Esophagus squamous epithelium (tissue), 5 donors: ENCODE measurements around the gene PRKAR1B. TPM values are rescaled to one million over a fixed set of nuclear protein-coding genes. Genes with fewer than 3 reads are reported as not detected.

Experiments
- DNase-seq: peaks from one replicate; lab custom pipeline; 2025; lab: John Stamatoyannopoulos, UW
- H3K27ac ChIP-seq, 4 donors: fragments of 200-600 bp; sonication (generic); one replicate each; pipeline ENCODE4 v1.5.1; 2016 to 2019; ENCODE audit warnings: mild to moderate bottlenecking in 1 of 4
- H3K27me3 ChIP-seq, 4 donors: fragments of 200-600 bp; sonication (generic); 1 replicate in 3 of 4; 2 replicates in 1 of 4; pipeline versions ENCODE4 v1.5.1 to v1.6.0; 2017 to 2021; ENCODE audit warnings: antibody characterized with exemption in 1 of 4
- H3K36me3 ChIP-seq, 3 donors: fragments of 200-600 bp; sonication (generic); one replicate each; pipeline ENCODE4 v1.5.1; 2016 to 2019
- H3K4me1 ChIP-seq, 3 donors: fragments of 200-600 bp; sonication (generic); one replicate each; pipeline ENCODE4 v1.5.1; 2017 to 2019
- H3K4me3 ChIP-seq, 4 donors: fragments of 200-600 bp; sonication (generic); 1 replicate in 3 of 4; 2 replicates in 1 of 4; pipeline ENCODE4 v1.5.1; 2016 to 2019; ENCODE audit warnings: mild to moderate bottlenecking in 2 of 4, moderate library complexity in 1 of 4
- H3K9me3 ChIP-seq, 3 donors: fragments of 200-600 bp; sonication (generic); one replicate each; pipeline ENCODE4 v1.5.1; 2016 to 2019
- POLR2A ChIP-seq, 4 donors: fragments of 450-650 bp; IDR thresholded peaks; one replicate each; pipeline ENCODE4 v1.6.1; 2017; ENCODE audit warnings: antibody characterized with exemption in 4 of 4, mild to moderate bottlenecking in 4 of 4, moderate library complexity in 3 of 4
- WGBS, 2 donors: methylation state at CpG; one replicate each; pipeline ENCODE4 v1.1.5; 2018; 5-methylcytosine and 5-hydroxymethylcytosine counted together
- intact Hi-C: fragments of 100-400 bp; cut with DNase I; formaldehyde crosslinking; loops from one replicate; pipeline ENCODE4 v1.15.0; 2022
- total RNA-seq, 4 donors: library from RNA; depleted of rRNA; stranded (reverse); fragments of >200 nt; gene quantifications; one replicate each; pipeline ENCODE4 v1.1.0, GENCODE V29; 2016
- TF ChIP-seq, protein P1 (sequence below), 6 experiments: fragments of 450-650 bp in 4 of 6; fragments of 200-600 bp in 2 of 6; sonication (generic) in 2 of 6; IDR thresholded peaks; one replicate each; pipeline ENCODE4 v1.5.1; 2016 to 2019; ENCODE audit warnings: antibody characterized with exemption in 6 of 6, mild to moderate bottlenecking in 4 of 6, moderate library complexity in 4 of 6
- donor health status: DM: yes; HTN: yes; CAD: no.

PRKAR1B gene
- total RNA-seq, 4 donors from 2014 or later, result 10.2 to 13.1 (median 12.5) TPM

DNA sequence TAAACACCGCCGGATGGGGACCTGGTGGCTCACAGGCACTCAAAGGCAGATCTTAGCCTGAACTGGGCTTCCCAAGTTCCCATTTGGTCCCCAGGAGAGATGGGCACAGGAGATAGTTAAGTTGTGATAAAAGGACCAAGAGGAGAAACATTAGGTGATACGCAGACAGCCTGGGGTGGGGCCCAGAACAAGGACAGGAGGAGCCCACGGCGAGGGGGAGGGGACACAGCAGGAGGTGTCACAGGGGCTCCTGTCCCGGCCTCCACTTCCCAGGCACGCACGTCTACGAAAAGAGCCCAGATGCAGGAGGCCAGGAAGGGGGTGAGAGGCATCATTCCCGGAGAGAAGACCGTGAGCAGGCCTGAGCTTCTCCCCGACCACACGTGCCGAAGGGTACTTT, 16.9 kb downstream of the PRKAR1B start:
- Histone ChIP-seq H3K4me3 (no peak overlapping the region), H3K9me3 (no peaks in the 10 kb centered on the region), H3K36me3 (peaks cover 0 to 7% (median 0%) of the 10 kb centered on the region in 3 donors), H3K27ac (no peak overlapping the region), H3K27me3 (peaks cover 0 to 9% (median 0%) of the 10 kb centered on the region in 4 donors), H3K4me1 (peaks cover 0 to 26% (median 14%) of the 10 kb centered on the region in 3 donors)
- TF ChIP-seq POLR2A (IDR thresholded peaks at IDR 0.05), result no peak
- TF ChIP-seq, protein P1, sequence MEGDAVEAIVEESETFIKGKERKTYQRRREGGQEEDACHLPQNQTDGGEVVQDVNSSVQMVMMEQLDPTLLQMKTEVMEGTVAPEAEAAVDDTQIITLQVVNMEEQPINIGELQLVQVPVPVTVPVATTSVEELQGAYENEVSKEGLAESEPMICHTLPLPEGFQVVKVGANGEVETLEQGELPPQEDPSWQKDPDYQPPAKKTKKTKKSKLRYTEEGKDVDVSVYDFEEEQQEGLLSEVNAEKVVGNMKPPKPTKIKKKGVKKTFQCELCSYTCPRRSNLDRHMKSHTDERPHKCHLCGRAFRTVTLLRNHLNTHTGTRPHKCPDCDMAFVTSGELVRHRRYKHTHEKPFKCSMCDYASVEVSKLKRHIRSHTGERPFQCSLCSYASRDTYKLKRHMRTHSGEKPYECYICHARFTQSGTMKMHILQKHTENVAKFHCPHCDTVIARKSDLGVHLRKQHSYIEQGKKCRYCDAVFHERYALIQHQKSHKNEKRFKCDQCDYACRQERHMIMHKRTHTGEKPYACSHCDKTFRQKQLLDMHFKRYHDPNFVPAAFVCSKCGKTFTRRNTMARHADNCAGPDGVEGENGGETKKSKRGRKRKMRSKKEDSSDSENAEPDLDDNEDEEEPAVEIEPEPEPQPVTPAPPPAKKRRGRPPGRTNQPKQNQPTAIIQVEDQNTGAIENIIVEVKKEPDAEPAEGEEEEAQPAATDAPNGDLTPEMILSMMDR (IDR thresholded peaks at IDR 0.05), result no peak
- no peak for DNase-seq
- intact Hi-C loops, result no loop called here
- WGBS, 2 donors, result 90 to 94% methylated on average over 13 to 14 of the region's 14 CpGs

DNA sequence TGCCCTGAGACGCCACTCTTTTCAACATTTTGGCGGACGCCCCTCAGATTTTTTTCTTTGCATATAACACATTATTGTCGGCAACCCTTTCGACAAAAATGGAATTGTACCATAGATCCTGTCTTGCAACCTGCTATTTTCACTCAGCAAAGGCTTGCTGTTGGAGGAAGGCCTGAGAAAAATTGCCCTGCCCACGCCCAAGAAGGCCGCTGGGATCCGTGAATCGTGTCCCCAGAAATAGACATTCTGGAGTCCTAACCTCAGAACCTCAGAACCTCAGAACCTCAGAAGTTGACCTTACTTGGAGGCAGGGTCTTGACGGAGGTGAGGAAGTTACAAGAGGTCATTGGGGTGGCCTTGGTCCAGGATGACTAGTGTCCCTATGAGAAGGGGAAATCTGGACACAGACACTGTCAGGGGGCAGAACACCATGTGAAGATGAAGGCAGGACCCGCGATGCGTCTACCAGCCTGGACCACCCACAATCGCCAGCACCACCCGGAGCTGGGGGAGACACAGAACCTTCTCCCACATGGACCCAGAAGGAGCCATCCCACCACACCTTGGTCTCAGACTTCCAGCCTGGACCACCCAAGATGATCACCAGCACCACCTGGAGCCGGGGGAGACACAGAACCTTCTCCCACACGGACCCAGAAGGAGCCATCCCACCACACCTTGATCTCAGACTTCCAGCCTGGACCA, 19.6 kb downstream of the PRKAR1B start:
- H3K27ac ChIP-seq, result no peak overlapping the region
- H3K27me3 ChIP-seq, result peaks cover 0 to 9% (median 0%) of the 10 kb centered on the region in 4 donors
- intact Hi-C loops, result no loop called here
- TF ChIP-seq, protein P1 (IDR thresholded peaks at IDR 0.05), result no peak
- TF ChIP-seq POLR2A (IDR thresholded peaks at IDR 0.05), result no peak
- no peaks in the 10 kb centered on the region for H3K9me3 ChIP-seq
- WGBS, 2 donors, result 89 to 95% methylated on average over 14 to 16 of the region's 17 CpGs
- H3K36me3 ChIP-seq, result peaks cover 0 to 7% (median 0%) of the 10 kb centered on the region in 3 donors
- no peak overlapping the region for H3K4me3 ChIP-seq
- peaks cover 0 to 24% (median 10%) of the 10 kb centered on the region in 3 donors for H3K4me1 ChIP-seq
- no peak for DNase-seq

DNA sequence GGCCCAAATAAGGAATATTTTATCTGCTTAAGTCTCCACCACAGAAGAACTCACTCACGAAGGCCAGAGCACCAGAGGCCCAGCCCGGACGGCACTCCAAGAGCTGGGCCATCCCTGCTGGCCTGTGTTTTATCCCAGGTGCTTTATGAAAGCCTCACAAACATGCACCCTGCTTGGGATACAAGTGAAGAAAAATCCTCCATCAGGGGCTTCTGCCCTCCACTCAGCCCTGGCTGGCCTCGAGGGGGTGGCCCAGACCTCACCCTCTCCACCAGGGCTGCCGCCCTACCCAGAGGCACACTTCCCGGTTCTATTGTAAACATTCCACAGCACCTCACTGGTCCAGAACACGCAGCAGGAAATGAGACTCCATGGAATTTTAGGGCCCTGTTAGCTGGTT, 20.4 kb downstream of the PRKAR1B start:
- H3K27me3 ChIP-seq, result peaks cover 0 to 4% (median 0%) of the 10 kb centered on the region in 4 donors
- H3K9me3 ChIP-seq, result no peaks in the 10 kb centered on the region
- 87 to 94% methylated on average over 3 of the region's 7 CpGs for WGBS, 2 donors
- peaks cover 0 to 7% (median 0%) of the 10 kb centered on the region in 3 donors for H3K36me3 ChIP-seq
- TF ChIP-seq, protein P1 (IDR thresholded peaks at IDR 0.05), result no peak
- TF ChIP-seq POLR2A (IDR thresholded peaks at IDR 0.05), result no peak
- no peak for DNase-seq
- peaks cover 0 to 19% (median 2%) of the 10 kb centered on the region in 3 donors for H3K4me1 ChIP-seq
- no peak overlapping the region for H3K4me3 ChIP-seq
- H3K27ac ChIP-seq, result no peak overlapping the region
- intact Hi-C loops, result no loop called here

DNA sequence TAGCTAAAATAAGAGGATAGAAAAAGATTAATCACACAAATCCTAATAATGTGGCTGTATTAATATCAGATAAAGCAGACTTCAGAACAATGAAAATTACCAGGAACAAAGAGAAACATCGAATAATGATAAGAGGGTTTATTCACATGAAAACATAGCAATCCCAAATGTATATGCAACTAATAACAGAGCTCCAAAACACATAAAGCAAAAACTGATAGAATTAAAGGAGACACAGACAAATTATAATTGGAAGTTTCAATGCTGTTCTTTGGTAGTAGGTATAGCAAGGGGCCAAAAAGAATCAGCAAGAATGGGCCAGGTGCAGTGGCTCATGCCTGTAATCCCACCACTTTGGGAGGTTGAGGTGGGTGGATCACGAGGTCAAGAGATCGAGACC, 24.0 kb downstream of the PRKAR1B start:
- Histone ChIP-seq H3K4me3 (no peak overlapping the region), H3K27me3 (no peaks in the 10 kb centered on the region), H3K9me3 (no peaks in the 10 kb centered on the region), H3K27ac (no peak overlapping the region), H3K4me1 (peaks cover 0 to 31% (median 11%) of the 10 kb centered on the region in 3 donors), H3K36me3 (no peaks in the 10 kb centered on the region)
- WGBS, 2 donors, result 94 to 95% methylated on average over 3 of the region's 3 CpGs
- DNase-seq, result no peak
- TF ChIP-seq, protein P1 (IDR thresholded peaks at IDR 0.05), result no peak
- TF ChIP-seq POLR2A (IDR thresholded peaks at IDR 0.05), result no peak
- intact Hi-C loops, result no loop called here

DNA sequence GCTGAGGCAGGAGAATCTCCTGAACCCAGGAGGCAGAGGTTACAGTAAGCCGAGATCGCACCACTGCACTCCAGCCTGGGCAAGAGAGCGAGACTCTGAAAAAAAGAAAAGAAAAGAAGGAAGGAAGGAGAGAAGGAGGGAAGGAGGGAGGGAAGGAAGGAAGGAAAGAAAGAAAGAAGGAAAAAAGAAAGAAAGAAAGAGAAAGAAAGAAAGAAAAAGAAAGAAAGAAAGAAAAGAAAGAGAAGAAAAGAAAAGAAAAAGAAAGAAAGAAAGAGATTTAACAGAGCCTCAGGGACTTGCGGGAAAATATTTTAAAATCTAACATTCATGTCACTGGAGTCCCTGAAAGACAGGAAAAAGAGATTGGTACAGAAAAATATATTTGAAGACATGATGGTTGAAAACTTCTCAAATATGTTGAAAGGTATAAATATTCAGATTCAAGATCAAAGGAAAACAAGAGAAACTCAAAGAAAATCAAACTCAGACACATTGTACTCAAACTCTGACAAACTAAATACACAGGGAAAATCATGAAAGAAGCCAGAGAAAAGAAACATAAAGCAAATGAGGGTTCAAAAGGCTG, 25.9 kb downstream of the PRKAR1B start:
- 94 to 98% methylated on average over 4 of the region's 4 CpGs for WGBS, 2 donors
- no peaks in the 10 kb centered on the region for H3K36me3 ChIP-seq
- no peak overlapping the region for H3K4me3 ChIP-seq
- H3K27me3 ChIP-seq, result no peaks in the 10 kb centered on the region
- no peaks in the 10 kb centered on the region for H3K9me3 ChIP-seq
- intact Hi-C loops, result no loop called here
- H3K27ac ChIP-seq, result no peak overlapping the region
- peaks cover 0 to 40% (median 11%) of the 10 kb centered on the region in 3 donors for H3K4me1 ChIP-seq
- TF ChIP-seq, protein P1 (IDR thresholded peaks at IDR 0.05), result no peak
- no peak for TF ChIP-seq POLR2A (IDR thresholded peaks at IDR 0.05)
- no peak for DNase-seq
